NCI-H2227 (cell line): ENCODE results near the gene IRGM.
"Not testable (repeated sequence)": the region's sequence is repeated elsewhere in the genome, so short reads cannot be mapped to it uniquely, and the experiment has no call there.

Experiments used
- DNase-seq: peaks from one replicate; lab custom pipeline; 2025; ENCODE audit not compliant: unreplicated experiment; lab: John Stamatoyannopoulos, UW

The IRGM gene

GRCh38 chr5:150846308-150846653 is at the start of gene IRGM:
Gene IRGM, plus strand, starts transcription at chr5:150846521. Its CDS starts 1,603 bp downstream, at chr5:150848124.
- not testable (repeated sequence) for DNase-seq

GRCh38 chr5:150797384-150797783 is 48.9 kb upstream of the IRGM start:
- DNase-seq: no peak

- DNase-seq: peak; percentile 47
Measured at GRCh38 chr5:150801117-150801927, 45.0 kb upstream of the IRGM start.

- DNase-seq: no peak
Measured at GRCh38 chr5:150804388-150804787, 41.9 kb upstream of the IRGM start.

- no peak for DNase-seq
Measured at GRCh38 chr5:150809363-150809762, 37.0 kb upstream of the IRGM start.

GRCh38 chr5:150815010-150815409 is 31.3 kb upstream of the IRGM start:
- DNase-seq: no peak

GRCh38 chr5:150816946-150817345 is 29.4 kb upstream of the IRGM start:
- DNase-seq: no peak

- DNase-seq: no peak
Measured at GRCh38 chr5:150829744-150830143, 16.6 kb upstream of the IRGM start.

- DNase-seq: not testable (repeated sequence)
Measured at GRCh38 chr5:150831821-150832220, 14.5 kb upstream of the IRGM start.

GRCh38 chr5:150836064-150836463 is 10.3 kb upstream of the IRGM start:
- no peak for DNase-seq

GRCh38 chr5:150836703-150837102 is 9.6 kb upstream of the IRGM start:
- DNase-seq: no peak

GRCh38 chr5:150845185-150845859 is 999 bp upstream of the IRGM start:
- DNase-seq: not testable (repeated sequence)

- peak; percentile 59 for DNase-seq
Measured at GRCh38 chr5:150846654-150847333, 473 bp downstream of the IRGM start.

GRCh38 chr5:150847334-150847695 is 994 bp downstream of the IRGM start:
- no peak for DNase-seq

- DNase-seq: no peak
Measured at GRCh38 chr5:150848271-150848670, 1.9 kb downstream of the IRGM start.

GRCh38 chr5:150851039-150851438 is 4.7 kb downstream of the IRGM start:
- DNase-seq: no peak

- no peak for DNase-seq
Measured at GRCh38 chr5:150853561-150853960, 7.2 kb downstream of the IRGM start.

- DNase-seq: not testable (repeated sequence)
Measured at GRCh38 chr5:150856700-150857099, 10.4 kb downstream of the IRGM start.

- DNase-seq: no peak
Measured at GRCh38 chr5:150860246-150860821, 14.0 kb downstream of the IRGM start.

GRCh38 chr5:150862070-150862469 is 15.7 kb downstream of the IRGM start:
- DNase-seq: no peak

GRCh38 chr5:150879358-150879757 is 33.0 kb downstream of the IRGM start:
- DNase-seq: no peak
